ENCODE results near the gene SCAMP4.

GRCh38 chr19:1909761-1910080 is 4.5 kb downstream of the SCAMP4 start:
- TF ChIP-seq POLR2AphosphoS5 (IDR thresholded peaks at IDR 0.05; ENCODE audit: low read depth, low read length) (no peak), EZH2 (IDR thresholded peaks at IDR 0.05) (no peak), EZH2phosphoT487 (IDR thresholded peaks at IDR 0.05; ENCODE audit: borderline replicate concordance) (no peak), POLR2A (IDR thresholded peaks at IDR 0.05; ENCODE audit: borderline replicate concordance, extremely low read depth, insufficient read depth, insufficient read length) (no peak), FOSL1 (IDR thresholded peaks at IDR 0.05; ENCODE audit: low read depth) (no peak), MAX (IDR thresholded peaks at IDR 0.05) (no peak), SP1 (IDR thresholded peaks at IDR 0.05; ENCODE audit: low read depth) (no peak)
- TF ChIP-seq, protein P1, sequence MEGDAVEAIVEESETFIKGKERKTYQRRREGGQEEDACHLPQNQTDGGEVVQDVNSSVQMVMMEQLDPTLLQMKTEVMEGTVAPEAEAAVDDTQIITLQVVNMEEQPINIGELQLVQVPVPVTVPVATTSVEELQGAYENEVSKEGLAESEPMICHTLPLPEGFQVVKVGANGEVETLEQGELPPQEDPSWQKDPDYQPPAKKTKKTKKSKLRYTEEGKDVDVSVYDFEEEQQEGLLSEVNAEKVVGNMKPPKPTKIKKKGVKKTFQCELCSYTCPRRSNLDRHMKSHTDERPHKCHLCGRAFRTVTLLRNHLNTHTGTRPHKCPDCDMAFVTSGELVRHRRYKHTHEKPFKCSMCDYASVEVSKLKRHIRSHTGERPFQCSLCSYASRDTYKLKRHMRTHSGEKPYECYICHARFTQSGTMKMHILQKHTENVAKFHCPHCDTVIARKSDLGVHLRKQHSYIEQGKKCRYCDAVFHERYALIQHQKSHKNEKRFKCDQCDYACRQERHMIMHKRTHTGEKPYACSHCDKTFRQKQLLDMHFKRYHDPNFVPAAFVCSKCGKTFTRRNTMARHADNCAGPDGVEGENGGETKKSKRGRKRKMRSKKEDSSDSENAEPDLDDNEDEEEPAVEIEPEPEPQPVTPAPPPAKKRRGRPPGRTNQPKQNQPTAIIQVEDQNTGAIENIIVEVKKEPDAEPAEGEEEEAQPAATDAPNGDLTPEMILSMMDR (IDR thresholded peaks at IDR 0.05 in 2 of 3, conservative IDR thresholded peaks at IDR 0.05 in 1 of 3; ENCODE audit: borderline replicate concordance in 1 of 3, insufficient read depth in 1 of 3, low read depth in 2 of 3, low read length in 2 of 3), result no peak

Data from HCT116 (cell line).